OCI-LY7 (cell line): ENCODE results near the gene EBF3. TPM values are rescaled to one million over a fixed set of nuclear protein-coding genes. Genes with fewer than 3 reads are reported as not detected.

Experiments used
- BruUV-seq: library from RNA; stranded (reverse); fragments of 400-500 nt; replicated peaks from 2 replicates; lab custom pipeline; 2021; lab: Mats Ljungman, UMichigan
- CTCF ChIA-PET: fragments of 300-600 bp; sonication (Branson Sonifier 250); formaldehyde crosslinking; loops from one replicate; lab custom pipeline; 2022; ENCODE audit warnings: antibody characterized with exemption; ENCODE audit not compliant: unreplicated experiment; lab: Charles Lee
- POLR2A ChIA-PET: fragments of 300-600 bp; sonication (Branson Sonifier 250); formaldehyde crosslinking; loops from one replicate; lab custom pipeline; 2022; ENCODE audit warnings: antibody characterized with exemption; lab: Charles Lee
- DNase-seq: peaks from one replicate; pipeline ENCODE4 v3.0.0-alpha.2; 2015; ENCODE audit warnings: low spot score
- H2AFZ ChIP-seq: fragments of 200-600 bp; sonication (generic), shearing (Covaris generic); 2 replicates; pipeline ENCODE4 v1.6.1; 2014; ENCODE audit warnings: mild to moderate bottlenecking, antibody characterized with exemption, low read length, moderate library complexity
- H3K27ac ChIP-seq: fragments of 200-600 bp; sonication (generic); 2 replicates; pipeline ENCODE4 v1.5.1; 2014; ENCODE audit warnings: mixed run types, low read depth, mild to moderate bottlenecking, moderate library complexity, low read length, inconsistent platforms; ENCODE audit not compliant: poor library complexity, severe bottlenecking
- H3K36me3 ChIP-seq: fragments of 200-600 bp; sonication (generic); 2 replicates; pipeline ENCODE4 v1.6.1; 2014; ENCODE audit warnings: mild to moderate bottlenecking, antibody characterized with exemption, low read length, moderate library complexity, mixed read lengths; ENCODE audit not compliant: insufficient read depth
- H3K4me1 ChIP-seq: fragments of 200-600 bp; sonication (generic); 2 replicates; pipeline ENCODE4 v1.5.1; 2014; ENCODE audit warnings: mild to moderate bottlenecking, low read length; ENCODE audit not compliant: insufficient read depth, poor library complexity, severe bottlenecking
- H3K4me2 ChIP-seq: fragments of 200-600 bp; sonication (generic); 2 replicates; pipeline ENCODE4 v1.6.1; 2014; ENCODE audit warnings: mild to moderate bottlenecking, low read length
- H3K4me3 ChIP-seq: fragments of 200-600 bp; sonication (generic); 2 replicates; pipeline ENCODE4 v1.5.1; 2014; ENCODE audit warnings: mild to moderate bottlenecking, low read depth, low read length; ENCODE audit not compliant: poor library complexity, severe bottlenecking
- H3K79me2 ChIP-seq: fragments of 200-600 bp; sonication (generic); 2 replicates; pipeline ENCODE4 v1.6.1; 2016; ENCODE audit warnings: low read depth, mild to moderate bottlenecking, low read length, moderate library complexity, mixed read lengths; ENCODE audit not compliant: insufficient read depth
- H3K9me2 ChIP-seq: fragments of 200-600 bp; sonication (generic); 2 replicates; pipeline ENCODE4 v1.6.1; 2016; ENCODE audit warnings: mild to moderate bottlenecking, low read length, mixed read lengths; ENCODE audit not compliant: insufficient read depth
- H3K9me3 ChIP-seq: fragments of 200-600 bp; sonication (generic); 2 replicates; pipeline ENCODE4 v1.6.1; 2014; ENCODE audit warnings: mild to moderate bottlenecking, mixed run types, low read length, mixed read lengths
- H4K20me1 ChIP-seq: fragments of 200-600 bp; sonication (generic); 2 replicates; pipeline ENCODE4 v1.6.1; 2014; ENCODE audit warnings: mild to moderate bottlenecking, antibody characterized with exemption, low read length, moderate library complexity, mixed read lengths; ENCODE audit not compliant: insufficient read depth
- CTCF ChIP-seq: fragments of 200-600 bp; sonication (generic); conservative IDR thresholded peaks from 2 replicates; pipeline ENCODE4 v1.5.1; 2014; ENCODE audit warnings: mild to moderate bottlenecking, antibody characterized with exemption, low read length, moderate library complexity, mixed read lengths
- EZH2phosphoT487 ChIP-seq: fragments of 200-600 bp; sonication (generic); IDR thresholded peaks from 2 replicates; pipeline ENCODE4 v1.6.1; 2018; ENCODE audit warnings: low read depth, borderline replicate concordance, mild to moderate bottlenecking, mixed run types, antibody characterized with exemption, low read length, moderate library complexity, mixed read lengths
- intact Hi-C: fragments of 100-400 bp; cut with micrococcal nuclease; formaldehyde crosslinking; loops from one replicate; pipeline ENCODE4 v1.10.0; 2022; ENCODE audit not compliant: unreplicated experiment
- total RNA-seq, 2 experiments: library from RNA; depleted of rRNA in 1 of 2; stranded (reverse); fragments of >200 nt in 1 of 2; shearing (Covaris generic) in 1 of 2; gene quantifications; 2 replicates each; pipeline ENCODE4 v1.2.3, GENCODE V29; 2014 to 2022

EBF3 gene
- total RNA-seq, 2 experiments from 2014 or later: not detected

- no peak overlapping the region for H3K27ac ChIP-seq
- H2AFZ ChIP-seq: no peak overlapping the region
- H3K4me1 ChIP-seq: no peaks in the 10 kb centered on the region
- H3K79me2 ChIP-seq: no peaks in the 10 kb centered on the region
- intact Hi-C loops: no loop called here
- no peaks in the 10 kb centered on the region for H4K20me1 ChIP-seq
- no peaks in the 10 kb centered on the region for H3K36me3 ChIP-seq
- no peak overlapping the region for H3K4me2 ChIP-seq
- no peak for DNase-seq
- no peaks in the 10 kb centered on the region for H3K9me2 ChIP-seq
- POLR2A ChIA-PET: no interaction called here
- BruUV-seq: no TSS peak
- no peak overlapping the region for H3K4me3 ChIP-seq
- TF ChIP-seq EZH2phosphoT487 (no peak), CTCF (no peak)
- H3K9me3 ChIP-seq: no peaks in the 10 kb centered on the region
- CTCF ChIA-PET: no interaction called here
Measured at GRCh38 chr10:129968020-129968852, 4.2 kb upstream of the EBF3 start.

GRCh38 chr10:129967579-129968019 is 3.5 kb upstream of the EBF3 start:
- Histone ChIP-seq H3K36me3 (no peaks in the 10 kb centered on the region), H3K79me2 (no peaks in the 10 kb centered on the region), H2AFZ (no peak overlapping the region), H4K20me1 (no peaks in the 10 kb centered on the region), H3K4me1 (no peaks in the 10 kb centered on the region), H3K4me3 (no peak overlapping the region), H3K9me3 (no peaks in the 10 kb centered on the region), H3K27ac (no peak overlapping the region), H3K9me2 (no peaks in the 10 kb centered on the region), H3K4me2 (no peak overlapping the region)
- ChIA-PET POLR2A (no interaction called here), CTCF (no interaction called here)
- intact Hi-C loops: no loop called here
- DNase-seq: no peak
- no TSS peak for BruUV-seq
- TF ChIP-seq CTCF (no peak), EZH2phosphoT487 (no peak)
